HG02610 (cell line): ENCODE measurements around the gene ARMC2.

Source experiments
- ATAC-seq: cut with Tn5 transposase; IDR thresholded peaks from one replicate; pipeline ENCODE4 v1.9.1; 2021; ENCODE audit warnings: mild to moderate bottlenecking, moderate library complexity; ENCODE audit not compliant: unreplicated experiment

The ARMC2 gene

DNA sequence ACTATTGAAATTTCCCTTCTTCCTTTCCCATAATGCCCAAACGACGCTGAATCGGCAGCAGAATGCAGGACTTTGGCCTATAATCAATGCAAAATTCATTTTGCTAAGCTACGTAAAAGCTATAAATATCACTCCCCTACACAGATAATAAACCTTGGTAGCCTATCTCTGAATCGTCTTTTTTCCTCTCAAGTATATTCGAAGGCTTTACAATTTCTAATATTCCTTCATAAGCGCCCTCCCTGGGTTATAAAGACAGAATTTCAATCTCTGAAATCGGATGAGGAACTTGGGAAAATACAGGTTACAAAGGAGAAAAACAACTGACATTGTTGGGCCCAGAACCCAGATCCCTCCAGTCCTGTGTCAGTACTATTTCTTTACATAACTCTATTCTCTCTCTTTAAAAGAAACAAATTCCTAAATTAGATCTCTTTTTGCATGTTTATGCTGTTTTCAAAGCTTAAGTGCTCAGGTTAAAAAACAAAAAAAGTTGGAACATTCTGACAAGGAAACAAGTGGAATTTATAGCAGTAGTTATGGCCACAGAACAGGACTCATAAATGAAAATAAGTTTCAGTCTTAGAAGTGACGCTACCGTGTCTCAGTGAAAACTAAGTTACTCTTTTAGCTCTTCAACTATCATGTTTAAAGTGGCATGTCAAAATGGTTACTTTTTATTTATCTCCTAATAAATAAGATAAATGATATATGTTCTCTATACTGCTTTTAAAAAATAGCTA, 161.9 kb downstream of the ARMC2 start:
- no peak for ATAC-seq

DNA sequence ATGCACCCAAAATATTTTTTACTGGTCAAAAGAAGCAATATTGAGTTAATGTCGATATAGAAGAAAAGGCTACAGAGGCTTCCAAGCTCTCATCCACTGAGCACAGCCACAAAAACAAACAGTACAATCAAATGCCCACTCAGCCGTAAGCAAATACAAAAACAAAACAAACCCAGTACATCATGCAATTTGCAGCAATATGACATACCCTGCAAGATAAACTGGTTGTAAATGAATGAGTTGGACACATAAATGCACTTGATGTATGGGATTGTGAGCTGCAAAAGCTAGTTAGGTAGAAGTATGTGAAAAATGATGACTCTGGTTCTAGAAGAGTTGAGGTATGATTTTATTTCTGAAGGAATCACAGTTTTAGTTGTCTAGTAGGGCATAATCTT, 162.5 kb downstream of the ARMC2 start:
- no peak for ATAC-seq

DNA sequence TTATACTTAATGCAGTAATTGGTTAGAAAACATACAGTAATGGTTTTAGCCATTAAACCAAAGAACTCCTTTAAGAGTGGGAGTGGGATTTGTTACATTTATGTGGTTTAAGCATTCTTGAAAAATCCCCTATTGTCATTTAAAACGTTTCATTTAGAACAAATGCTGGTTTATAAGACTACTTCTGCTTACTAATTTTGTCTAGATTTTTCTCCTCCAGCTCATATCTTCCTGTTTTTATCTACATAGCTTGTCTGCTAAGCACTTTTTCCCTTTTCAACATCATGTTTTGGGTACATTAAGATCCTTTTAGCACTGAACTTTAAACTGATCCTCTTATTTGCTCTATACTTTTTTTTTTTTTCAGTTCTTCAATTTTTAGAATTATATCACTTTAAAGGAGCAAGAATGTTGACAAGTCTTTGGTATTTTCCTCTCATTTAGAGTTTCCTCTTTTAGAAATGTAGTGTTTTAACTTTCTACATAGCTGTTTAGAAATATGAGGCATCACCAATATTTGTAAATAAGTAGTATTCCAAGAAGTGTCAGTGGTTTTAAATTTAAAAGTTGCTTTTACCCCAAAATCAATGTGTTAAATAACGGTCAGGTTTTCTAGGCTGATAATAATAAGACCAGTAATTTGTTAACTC, 165.6 kb downstream of the ARMC2 start:
- no peak for ATAC-seq

DNA sequence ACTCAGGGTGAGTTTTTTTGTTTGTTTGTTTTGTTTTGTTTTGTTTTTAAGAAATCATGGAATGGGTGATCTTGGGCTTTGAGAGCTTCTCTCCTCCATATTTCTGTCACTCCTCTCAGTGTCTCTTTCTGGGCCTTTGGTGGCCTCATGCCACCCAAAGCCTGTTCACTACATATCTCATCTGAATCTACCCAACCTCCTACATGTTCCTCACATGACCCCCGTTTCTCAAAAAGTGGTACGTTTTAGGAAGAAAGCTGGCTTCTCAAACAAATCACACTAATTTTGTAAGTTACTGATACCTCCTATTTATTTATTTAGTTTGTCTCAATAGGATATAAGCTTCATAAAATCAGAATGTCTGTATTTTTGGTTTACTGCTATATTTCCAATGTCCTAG, 166.4 kb downstream of the ARMC2 start:
- no peak for ATAC-seq

DNA sequence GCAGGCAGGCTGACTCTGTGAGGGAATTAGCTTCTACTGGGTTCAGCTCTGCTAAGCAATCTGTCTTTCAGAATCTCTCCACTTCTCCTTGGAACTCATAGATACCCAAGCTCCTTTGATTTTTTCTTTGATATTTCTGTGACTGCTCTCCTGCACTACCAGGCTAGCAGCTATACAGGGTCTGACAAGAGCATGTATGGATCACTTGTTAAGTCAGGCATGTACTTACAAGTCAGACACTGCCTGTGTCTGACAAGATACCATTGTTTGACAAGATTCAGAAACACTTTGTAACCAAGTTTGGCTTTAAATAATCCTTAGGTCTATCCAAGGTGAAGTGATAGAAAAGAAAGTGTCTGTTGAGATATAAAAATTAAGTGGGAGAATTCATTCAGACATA, 167.0 kb downstream of the ARMC2 start:
- no peak for ATAC-seq

DNA sequence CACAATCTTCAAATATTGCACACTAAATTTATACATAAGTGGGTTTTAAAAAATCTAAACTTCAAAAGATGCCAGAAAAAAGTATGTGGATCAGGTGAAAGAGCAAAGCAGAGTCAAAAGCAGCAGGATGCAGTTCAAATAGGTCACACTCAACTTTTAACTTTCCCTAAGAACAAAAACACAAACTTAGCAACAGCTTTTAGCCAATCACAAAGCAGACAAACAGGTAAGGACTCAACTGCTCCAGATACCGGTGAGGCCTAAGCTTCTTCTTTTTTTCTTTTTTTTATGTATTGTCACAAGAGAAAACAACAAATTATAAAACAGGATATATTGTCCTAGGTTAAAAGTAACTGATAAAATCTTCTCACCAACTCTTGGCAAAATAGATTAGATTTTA, 171.7 kb downstream of the ARMC2 start:
- no peak for ATAC-seq

DNA sequence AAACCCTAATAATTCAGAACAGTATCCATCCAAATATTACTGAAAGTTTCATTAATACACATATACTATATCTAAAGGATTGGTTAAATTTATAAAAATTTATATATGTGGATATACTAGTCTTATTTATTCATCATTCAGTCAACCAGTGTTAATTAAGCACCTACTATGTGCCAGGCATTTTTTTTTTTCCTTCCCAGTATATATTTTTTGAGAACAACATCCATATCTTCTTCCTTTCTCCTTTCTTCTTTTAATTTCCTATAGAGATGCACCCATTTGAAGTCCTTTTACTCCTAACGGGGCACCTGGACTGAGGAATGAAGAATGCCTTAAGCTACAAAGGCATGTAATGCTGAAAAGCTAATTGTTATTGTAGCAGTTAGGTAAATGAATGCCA, 173.6 kb downstream of the ARMC2 start:
- ATAC-seq = no peak

DNA sequence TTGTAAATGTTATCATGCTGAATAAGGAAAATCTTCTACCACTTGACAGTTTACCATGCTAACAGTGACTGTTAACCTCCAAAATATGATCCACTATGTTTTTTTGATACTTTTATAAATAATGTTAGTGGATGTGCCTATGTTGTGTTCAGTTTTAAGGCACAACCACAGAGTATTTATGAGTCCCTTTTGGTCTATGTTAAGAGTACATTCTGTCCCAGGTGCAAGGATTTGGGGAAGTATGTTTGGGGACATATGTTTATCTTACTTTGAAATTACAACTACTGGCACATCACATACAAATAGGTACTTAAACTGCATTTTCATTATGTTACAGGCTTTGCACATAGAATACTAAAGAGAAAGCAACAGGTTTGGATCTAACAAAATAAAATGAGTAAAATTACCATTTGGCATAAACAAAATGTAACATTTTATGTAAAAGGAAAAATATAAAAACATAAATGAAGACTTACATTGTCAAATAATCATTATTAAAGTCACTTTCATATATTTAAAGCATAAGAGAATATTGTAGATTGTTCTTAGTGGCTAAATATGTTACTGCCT, 175.2 kb downstream of the ARMC2 start:
- ATAC-seq = no peak
